ENCODE data around the gene CALHM1. TPM values are rescaled to one million over a fixed set of nuclear protein-coding genes. Genes with fewer than 3 reads are reported as not detected.
"Not testable (repeated sequence)": the region's sequence is repeated elsewhere in the genome, so short reads cannot be mapped to it uniquely, and the experiment has no call there.

CALHM1 gene
- polyA plus RNA-seq, 3 donors = not detected

- 61 to 71% (median 65%) methylated on average over 7 of the region's 7 CpGs for WGBS, 3 donors
- H3K27ac ChIP-seq (ENCODE audit: low read depth, low read length) = no peak overlapping the region
These were observed 33.1 kb upstream of the CALHM1 start for GRCh38 chr10:103491729-103492364.

GRCh38 chr10:103490986-103491314, 32.2 kb upstream of the CALHM1 start:
- 92 to 100% (median 95%) methylated on average over 1 of the region's 1 CpG for WGBS, 3 donors

GRCh38 chr10:103487410-103487708, 28.7 kb upstream of the CALHM1 start:
- 73 to 85% (median 80%) methylated on average over 2 of the region's 2 CpGs for WGBS, 3 donors
- H3K27ac ChIP-seq (ENCODE audit: low read depth, low read length) = no peak overlapping the region

More at GRCh38 chr10:103490986-103491314, 32.2 kb upstream of the CALHM1 start:
- no peak overlapping the region for H3K27ac ChIP-seq (ENCODE audit: low read depth, low read length)

GRCh38 chr10:103486635-103487409, 28.1 kb upstream of the CALHM1 start:
- 84 to 92% (median 86%) methylated on average over 8 of the region's 8 CpGs for WGBS, 3 donors
- not testable (repeated sequence) for H3K27ac ChIP-seq (ENCODE audit: low read depth, low read length)

- no peak overlapping the region for H3K27ac ChIP-seq (ENCODE audit: low read depth, low read length)
- WGBS, 3 donors = 56 to 63% (median 62%) methylated on average over 12 of the region's 12 CpGs
These were observed 23.4 kb upstream of the CALHM1 start for GRCh38 chr10:103481974-103482531.

GRCh38 chr10:103480521-103480920, 21.8 kb upstream of the CALHM1 start:
- 51 to 60% (median 59%) methylated on average over 5 of the region's 5 CpGs for WGBS, 3 donors

GRCh38 chr10:103479135-103479534, 20.4 kb upstream of the CALHM1 start, which contains the start of gene CALHM3:
Gene CALHM3, minus strand, starts transcription at chr10:103479240. Its CDS starts 208 bp downstream, at chr10:103479032.
- no peak within 1 kb of the TSS for H3K27ac ChIP-seq (ENCODE audit: low read depth, low read length)
- WGBS, 3 donors = 69 to 83% (median 81%) methylated on average over 7 of the region's 7 CpGs

More at GRCh38 chr10:103480521-103480920, 21.8 kb upstream of the CALHM1 start:
- no peak overlapping the region for H3K27ac ChIP-seq (ENCODE audit: low read depth, low read length)

GRCh38 chr10:103478671-103479070, 20.0 kb upstream of the CALHM1 start:
- 90 to 93% (median 92%) methylated on average over 18 to 22 of the region's 22 CpGs for WGBS, 3 donors
- H3K27ac ChIP-seq (ENCODE audit: low read depth, low read length) = no peak overlapping the region

GRCh38 chr10:103476046-103476768, 17.5 kb upstream of the CALHM1 start:
- no peak overlapping the region for H3K27ac ChIP-seq (ENCODE audit: low read depth, low read length)
- 72 to 78% (median 77%) methylated on average over 11 of the region's 11 CpGs for WGBS, 3 donors

- H3K27ac ChIP-seq (ENCODE audit: low read depth, low read length) = no peak overlapping the region
- 85 to 92% (median 88%) methylated on average over 4 of the region's 4 CpGs for WGBS, 3 donors
These were observed 16.7 kb upstream of the CALHM1 start for GRCh38 chr10:103475437-103475836.

GRCh38 chr10:103474077-103474476, 15.4 kb upstream of the CALHM1 start:
- no peak overlapping the region for H3K27ac ChIP-seq (ENCODE audit: low read depth, low read length)
- WGBS, 3 donors = 77 to 98% (median 94%) methylated on average over 3 of the region's 3 CpGs

GRCh38 chr10:103473261-103473671, 14.6 kb upstream of the CALHM1 start:
- no peak overlapping the region for H3K27ac ChIP-seq (ENCODE audit: low read depth, low read length)
- 76 to 77% (median 76%) methylated on average over 25 to 32 of the region's 32 CpGs for WGBS, 3 donors

- 73 to 100% (median 89%) methylated on average over 2 of the region's 2 CpGs for WGBS, 3 donors
- no peak overlapping the region for H3K27ac ChIP-seq (ENCODE audit: low read depth, low read length)
These were observed 13.3 kb upstream of the CALHM1 start for GRCh38 chr10:103472005-103472404.

- no peak overlapping the region for H3K27ac ChIP-seq (ENCODE audit: low read depth, low read length)
- WGBS, 3 donors = 32 to 70% (median 33%) methylated on average over 14 of the region's 14 CpGs
These were observed 12.3 kb upstream of the CALHM1 start for GRCh38 chr10:103470761-103471653.

- WGBS, 3 donors = 57 to 68% (median 59%) methylated on average over 5 of the region's 5 CpGs
- H3K27ac ChIP-seq (ENCODE audit: low read depth, low read length) = no peak overlapping the region
These were observed 10.5 kb upstream of the CALHM1 start for GRCh38 chr10:103469201-103469600.

GRCh38 chr10:103467406-103467805, 8.7 kb upstream of the CALHM1 start:
- WGBS, 3 donors = 83 to 88% (median 86%) methylated on average over 7 of the region's 7 CpGs
- no peak overlapping the region for H3K27ac ChIP-seq (ENCODE audit: low read depth, low read length)

GRCh38 chr10:103466734-103467133, 8.0 kb upstream of the CALHM1 start:
- 83 to 91% (median 88%) methylated on average over 3 of the region's 3 CpGs for WGBS, 3 donors

More at GRCh38 chr10:103466734-103467133, 8.0 kb upstream of the CALHM1 start:
- H3K27ac ChIP-seq (ENCODE audit: low read depth, low read length) = no peak overlapping the region
